Mesendoderm (in vitro differentiated cells): Measurements from ENCODE around the gene FARP1. TPM values are rescaled to one million over a fixed set of nuclear protein-coding genes. Genes with fewer than 3 reads are reported as not detected.

Source experiments
- DNase-seq: peaks from one replicate; pipeline ENCODE4 v3.0.0; 2013
- H2AK5ac ChIP-seq: 2 replicates; pipeline ENCODE4 v1.6.1; 2013; ENCODE audit warnings: low read length, inconsistent platforms
- H2BK120ac ChIP-seq: 2 replicates; pipeline ENCODE4 v1.6.1; 2013; ENCODE audit warnings: low read depth, mild to moderate bottlenecking, low read length, moderate library complexity, mixed read lengths
- H2BK15ac ChIP-seq: replicated peaks from 2 replicates; pipeline ENCODE4 v1.6.1; 2013; ENCODE audit warnings: low read depth, mild to moderate bottlenecking, moderate library complexity
- H2BK5ac ChIP-seq: 2 replicates; pipeline ENCODE4 v1.6.1; 2013; ENCODE audit warnings: low read length, inconsistent platforms
- H3K18ac ChIP-seq: 2 replicates; pipeline ENCODE4 v1.6.1; 2013; ENCODE audit warnings: mild to moderate bottlenecking, low read length, mixed read lengths
- H3K23ac ChIP-seq: one replicate; pipeline ENCODE4 v1.6.1; 2013; ENCODE audit warnings: low read length
- H3K27ac ChIP-seq: 2 replicates; pipeline ENCODE4 v1.5.1; 2013; ENCODE audit warnings: low read depth, mild to moderate bottlenecking, inconsistent platforms, low read length, moderate library complexity
- H3K27me3 ChIP-seq: 2 replicates; pipeline ENCODE4 v1.6.1; 2013; ENCODE audit warnings: low read length, control low read depth, mild to moderate bottlenecking, inconsistent platforms; ENCODE audit not compliant: insufficient read depth, poor library complexity
- H3K36me3 ChIP-seq: 2 replicates; pipeline ENCODE4 v1.6.1; 2013; ENCODE audit warnings: low read length, inconsistent platforms; ENCODE audit not compliant: control insufficient read depth, insufficient read depth
- H3K4ac ChIP-seq: one replicate; pipeline ENCODE4 v1.6.1; 2013; ENCODE audit warnings: low read depth, mild to moderate bottlenecking, low read length, moderate library complexity
- H3K4me1 ChIP-seq: 2 replicates; pipeline ENCODE4 v1.6.1; 2013; ENCODE audit warnings: low read depth, low read length, inconsistent platforms; ENCODE audit not compliant: control insufficient read depth
- H3K4me2 ChIP-seq: 2 replicates; pipeline ENCODE4 v1.6.1; 2013; ENCODE audit warnings: low read length
- H3K4me3 ChIP-seq: 2 replicates; pipeline ENCODE4 v1.5.1; 2013; ENCODE audit warnings: mild to moderate bottlenecking, low read length
- H3K56ac ChIP-seq: one replicate; pipeline ENCODE4 v1.6.1; 2013; ENCODE audit warnings: low read length
- H3K79me1 ChIP-seq: 2 replicates; pipeline ENCODE4 v1.6.1; 2013; ENCODE audit warnings: low read length, inconsistent platforms
- H3K79me2 ChIP-seq: 2 replicates; pipeline ENCODE4 v1.6.1; 2013; ENCODE audit warnings: mild to moderate bottlenecking, low read length; ENCODE audit not compliant: control insufficient read depth, insufficient read depth
- H3K9ac ChIP-seq: 2 replicates; pipeline ENCODE4 v1.6.1; 2013; ENCODE audit warnings: low read length, inconsistent platforms
- H4K5ac ChIP-seq: one replicate; pipeline ENCODE4 v1.6.1; 2013; ENCODE audit warnings: low read length
- H4K8ac ChIP-seq: one replicate; pipeline ENCODE4 v1.6.1; 2013; ENCODE audit warnings: low read depth, mild to moderate bottlenecking, control low read depth, low read length, moderate library complexity
- WGBS: extraction: QIAGEN DNeasy Blood & Tissue Kit; methylation state at CpG from one replicate; pipeline ENCODE4 v1.1.7; 2013; ENCODE audit warnings: low lambda C conversion rate, missing lambda C conversion rate; ENCODE audit not compliant: insufficient coverage; ENCODE audit errors: extremely low coverage; 5-methylcytosine and 5-hydroxymethylcytosine counted together
- polyA plus RNA-seq, 2 experiments: library from polyadenylated mRNA; stranded (reverse); fragments of 200-250 nt; gene quantifications; one replicate each; pipeline ENCODE4 v1.2.3, GENCODE V29; 2013

Gene FARP1
- polyA plus RNA-seq (2013, experiment 1 of 2), result 92.7 TPM
- 92.0 TPM for polyA plus RNA-seq (2013, experiment 2 of 2)

GRCh38 chr13:98142380-98143156, at the start of gene FARP1:
Gene FARP1 (plus strand): TSS chr13:98143094. CDS start chr13:98213243, 70,149 bp downstream.
- Histone ChIP-seq H3K4me2 (peak within 1 kb of the TSS; percentile 86), H3K27ac (peak within 1 kb of the TSS; percentile 88), H2BK15ac (peak within 1 kb of the TSS; percentile 79), H2BK5ac (no peak within 1 kb of the TSS), H3K23ac (no peak within 1 kb of the TSS), H3K36me3 (no peaks in the 10 kb centered on the region), H4K5ac (no peak within 1 kb of the TSS), H3K4ac (peak within 1 kb of the TSS; percentile 99), H4K8ac (no peak within 1 kb of the TSS), H3K9ac (peak within 1 kb of the TSS; percentile 78), H3K27me3 (no peaks in the 10 kb centered on the region), H3K79me1 (peaks cover 3% of the 10 kb centered on the region), H3K79me2 (peaks cover 31% of the 10 kb centered on the region), H2AK5ac (no peak within 1 kb of the TSS), H3K4me1 (peaks cover 9% of the 10 kb centered on the region), H2BK120ac (peak within 1 kb of the TSS; percentile 97), H3K56ac (peak within 1 kb of the TSS; percentile 94), H3K18ac (peak within 1 kb of the TSS; percentile 100), H3K4me3 (peak within 1 kb of the TSS; percentile 81)
- no CpG with 5 or more reads among the region's 98 CpGs for WGBS
- peak; percentile 84 for DNase-seq

- no peak for DNase-seq
- H2BK15ac ChIP-seq, result no peak overlapping the region
- no peaks in the 10 kb centered on the region for H3K27me3 ChIP-seq
- no peak overlapping the region for H3K18ac ChIP-seq
- no peaks in the 10 kb centered on the region for H3K79me1 ChIP-seq
- H3K4me1 ChIP-seq, result no peaks in the 10 kb centered on the region
- no peaks in the 10 kb centered on the region for H3K79me2 ChIP-seq
- H3K4me2 ChIP-seq, result no peak overlapping the region
- H3K36me3 ChIP-seq, result no peaks in the 10 kb centered on the region
- no peak overlapping the region for H3K4me3 ChIP-seq
- no peak overlapping the region for H2BK120ac ChIP-seq
- H3K9ac ChIP-seq, result no peak overlapping the region
- no peak overlapping the region for H3K27ac ChIP-seq
- H4K8ac ChIP-seq, result no peak overlapping the region
- H4K5ac ChIP-seq, result no peak overlapping the region
- H2AK5ac ChIP-seq, result no peak overlapping the region
- H3K4ac ChIP-seq, result no peak overlapping the region
- no peak overlapping the region for H2BK5ac ChIP-seq
- no peak overlapping the region for H3K23ac ChIP-seq
- H3K56ac ChIP-seq, result no peak overlapping the region
- no CpG with 5 or more reads among the region's 6 CpGs for WGBS
Measured at GRCh38 chr13:98094678-98095266, 48.1 kb upstream of the FARP1 start.

- no CpG with 5 or more reads among the region's 5 CpGs for WGBS
- no peak overlapping the region for H3K4ac ChIP-seq
Measured at GRCh38 chr13:98096059-98096458, 46.8 kb upstream of the FARP1 start.

GRCh38 chr13:98097749-98098148, 45.1 kb upstream of the FARP1 start:
- Histone ChIP-seq H3K4me2 (no peak overlapping the region), H2AK5ac (no peak overlapping the region), H3K27me3 (no peaks in the 10 kb centered on the region), H3K18ac (no peak overlapping the region), H3K56ac (no peak overlapping the region), H2BK15ac (no peak overlapping the region), H3K27ac (no peak overlapping the region), H3K23ac (no peak overlapping the region), H2BK120ac (no peak overlapping the region), H3K4me3 (no peak overlapping the region), H3K79me2 (no peaks in the 10 kb centered on the region), H3K4ac (no peak overlapping the region), H4K5ac (no peak overlapping the region), H3K9ac (no peak overlapping the region), H3K4me1 (no peaks in the 10 kb centered on the region), H3K79me1 (no peaks in the 10 kb centered on the region), H4K8ac (no peak overlapping the region), H3K36me3 (no peaks in the 10 kb centered on the region), H2BK5ac (no peak overlapping the region)
- no CpG with 5 or more reads among the region's 5 CpGs for WGBS
- DNase-seq, result peak; percentile 37

More at GRCh38 chr13:98096059-98096458, 46.8 kb upstream of the FARP1 start:
- Histone ChIP-seq H2AK5ac (no peak overlapping the region), H2BK5ac (no peak overlapping the region), H4K5ac (no peak overlapping the region), H2BK120ac (no peak overlapping the region), H3K79me1 (no peaks in the 10 kb centered on the region), H3K27ac (no peak overlapping the region), H3K56ac (no peak overlapping the region), H3K9ac (no peak overlapping the region), H3K18ac (no peak overlapping the region), H3K79me2 (no peaks in the 10 kb centered on the region), H3K4me1 (no peaks in the 10 kb centered on the region), H3K27me3 (no peaks in the 10 kb centered on the region), H3K4me3 (no peak overlapping the region), H4K8ac (no peak overlapping the region), H3K36me3 (no peaks in the 10 kb centered on the region), H2BK15ac (no peak overlapping the region), H3K23ac (no peak overlapping the region), H3K4me2 (no peak overlapping the region)
- DNase-seq, result no peak

GRCh38 chr13:98098516-98098915, 44.4 kb upstream of the FARP1 start:
- Histone ChIP-seq H2AK5ac (no peak overlapping the region), H4K5ac (no peak overlapping the region), H3K4me2 (no peak overlapping the region), H3K9ac (no peak overlapping the region), H2BK5ac (no peak overlapping the region), H3K79me1 (no peaks in the 10 kb centered on the region), H3K27me3 (no peaks in the 10 kb centered on the region), H3K36me3 (no peaks in the 10 kb centered on the region), H4K8ac (no peak overlapping the region), H3K79me2 (no peaks in the 10 kb centered on the region), H2BK120ac (no peak overlapping the region), H2BK15ac (no peak overlapping the region), H3K27ac (no peak overlapping the region), H3K4me1 (no peaks in the 10 kb centered on the region), H3K4me3 (no peak overlapping the region), H3K18ac (no peak overlapping the region), H3K4ac (no peak overlapping the region), H3K56ac (no peak overlapping the region), H3K23ac (no peak overlapping the region)
- DNase-seq, result no peak
- no CpG with 5 or more reads among the region's 7 CpGs for WGBS
